HG02588 (cell line): Measurements from ENCODE around the gene CCT6B.

Experiments used
- ATAC-seq: cut with Tn5 transposase; IDR thresholded peaks from one replicate; pipeline ENCODE4 v1.9.1; 2021; ENCODE audit warnings: mild to moderate bottlenecking, moderate library complexity; ENCODE audit not compliant: unreplicated experiment

The CCT6B gene

DNA sequence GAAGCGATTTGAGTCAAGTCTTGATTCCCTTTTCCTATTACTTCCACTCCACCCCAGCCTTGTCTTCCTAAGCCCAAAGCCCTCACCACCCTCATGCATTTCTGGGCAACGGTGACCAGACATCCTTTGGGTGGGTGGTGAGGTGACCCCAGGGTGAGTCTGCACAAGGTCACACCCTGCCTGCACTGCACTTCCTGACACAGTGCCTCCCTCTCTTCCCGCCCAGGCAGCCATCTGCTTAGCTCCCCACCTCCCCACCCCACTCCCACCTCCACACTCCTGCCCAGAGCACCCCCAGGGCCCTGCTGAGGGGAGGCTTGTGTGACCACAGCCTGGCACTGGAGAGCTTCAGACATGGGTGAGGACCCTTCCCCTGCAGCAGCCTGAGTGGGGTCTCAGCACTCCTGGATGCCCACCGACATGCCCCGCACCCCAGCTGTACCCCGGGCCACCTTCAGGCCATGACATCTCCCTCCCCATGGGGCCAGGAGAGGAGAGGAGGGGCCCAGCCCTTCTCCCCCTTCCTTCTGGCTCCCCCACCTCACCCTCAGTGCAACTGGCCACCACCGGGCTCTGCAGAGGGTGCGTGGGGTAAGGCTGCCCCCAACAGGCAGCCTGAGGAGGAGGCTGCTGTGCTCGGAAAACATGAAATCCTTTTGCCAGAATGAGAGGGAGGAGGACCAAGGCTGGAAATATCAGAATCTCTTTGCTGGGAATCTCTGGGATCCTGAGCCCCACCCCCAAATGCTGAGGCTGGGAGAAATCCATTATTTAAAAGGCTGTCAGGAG, 68.6 kb downstream of the CCT6B start:
- ATAC-seq: no peak

DNA sequence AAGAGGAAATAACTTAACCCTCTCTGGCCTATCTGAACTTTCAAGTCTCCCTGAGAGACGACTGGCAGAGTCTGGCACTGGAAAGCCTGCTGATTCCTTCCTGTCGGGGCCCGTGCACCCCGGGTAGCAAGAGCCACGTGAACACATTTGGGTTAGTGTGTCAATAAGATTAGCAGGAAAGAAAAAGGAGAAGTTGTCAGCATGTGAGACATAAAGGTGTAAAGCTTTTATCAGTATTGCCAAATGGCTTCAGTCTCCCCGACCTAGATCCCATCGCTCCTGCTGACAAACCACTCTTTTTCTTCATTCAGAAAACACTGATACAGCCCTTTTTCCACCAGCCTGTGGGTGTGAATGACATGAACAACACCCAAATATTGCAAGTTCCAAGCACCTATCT, 74.4 kb downstream of the CCT6B start:
- no peak for ATAC-seq

DNA sequence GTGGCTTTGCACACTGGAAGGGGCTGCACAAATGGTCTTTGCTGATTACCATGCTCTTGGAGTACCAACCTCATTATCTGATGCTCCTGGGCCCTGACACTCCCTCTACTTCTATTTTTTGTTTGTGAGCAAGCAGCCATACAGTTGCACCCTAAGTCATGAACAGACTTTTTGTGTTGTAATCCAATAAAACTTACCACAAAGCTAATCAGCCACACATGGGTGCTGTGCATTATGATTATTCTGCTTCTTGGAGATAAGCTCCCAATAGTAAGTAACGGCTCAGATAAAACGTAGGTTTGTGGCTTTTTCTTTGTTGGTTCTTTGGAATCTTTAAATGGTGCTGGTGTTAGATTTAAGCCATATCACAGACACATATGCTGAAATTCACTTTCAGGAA, 76.2 kb downstream of the CCT6B start:
- ATAC-seq: no peak

DNA sequence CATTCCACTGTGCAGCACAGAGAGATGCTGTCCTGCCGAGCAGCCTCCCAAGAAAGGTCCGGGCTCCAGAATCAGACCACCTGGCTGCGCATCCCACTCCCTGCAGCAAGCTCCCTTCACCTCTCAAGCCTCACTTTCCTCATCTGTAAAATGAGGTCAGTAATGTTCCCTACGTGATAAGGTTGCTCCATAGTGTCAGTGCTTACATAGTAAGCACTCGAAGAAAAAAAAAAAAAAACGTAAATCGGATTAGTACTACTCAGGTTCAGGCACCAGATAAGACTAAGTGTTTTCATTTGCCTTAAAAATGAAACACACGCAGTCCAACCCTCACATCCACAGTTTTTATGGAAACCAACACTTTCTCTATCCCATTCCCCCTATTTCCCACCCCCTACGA, 76.7 kb downstream of the CCT6B start:
- ATAC-seq: no peak

DNA sequence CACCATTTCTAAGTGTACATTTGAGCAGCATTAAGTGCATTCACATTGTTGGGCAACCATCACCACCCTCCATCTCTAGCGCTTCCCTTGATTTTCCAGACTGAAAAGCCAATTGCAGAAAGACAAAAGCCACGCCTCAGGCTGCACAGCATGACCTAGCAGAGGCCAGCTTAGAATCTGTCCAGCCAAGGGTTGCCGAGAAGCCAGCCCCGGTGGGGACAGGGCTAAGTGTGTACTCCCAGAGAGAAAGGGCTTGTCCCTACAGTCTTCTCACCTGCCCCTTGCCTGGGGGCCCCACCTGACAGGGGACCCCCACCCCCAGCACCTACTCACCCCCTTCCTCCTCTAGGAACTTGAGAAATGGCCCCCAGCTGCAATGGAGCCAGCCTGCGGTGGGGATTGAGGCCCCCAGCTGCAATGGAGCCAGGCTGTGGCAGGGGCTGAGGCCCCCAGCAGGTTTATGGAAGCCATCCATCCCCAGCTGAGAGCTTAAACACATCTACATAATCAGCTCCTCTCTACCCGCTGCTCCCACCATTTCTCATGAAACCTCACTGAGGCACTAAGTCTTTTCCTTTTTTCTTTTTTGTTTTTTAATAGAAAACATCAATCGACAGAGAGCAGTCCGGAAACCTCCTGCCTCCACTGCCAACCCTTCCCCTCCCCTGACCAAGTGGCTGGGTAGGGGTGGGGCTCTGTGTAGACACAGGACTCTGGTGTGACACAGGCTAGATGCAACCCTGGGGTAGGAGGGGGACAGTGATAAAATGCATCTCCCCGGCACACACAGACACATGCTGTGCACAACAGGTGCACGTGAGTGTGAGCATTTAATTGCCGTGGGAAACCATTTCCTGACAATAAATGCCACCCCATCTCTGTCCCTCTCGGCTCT, 77.9 kb downstream of the CCT6B start:
- no peak for ATAC-seq

DNA sequence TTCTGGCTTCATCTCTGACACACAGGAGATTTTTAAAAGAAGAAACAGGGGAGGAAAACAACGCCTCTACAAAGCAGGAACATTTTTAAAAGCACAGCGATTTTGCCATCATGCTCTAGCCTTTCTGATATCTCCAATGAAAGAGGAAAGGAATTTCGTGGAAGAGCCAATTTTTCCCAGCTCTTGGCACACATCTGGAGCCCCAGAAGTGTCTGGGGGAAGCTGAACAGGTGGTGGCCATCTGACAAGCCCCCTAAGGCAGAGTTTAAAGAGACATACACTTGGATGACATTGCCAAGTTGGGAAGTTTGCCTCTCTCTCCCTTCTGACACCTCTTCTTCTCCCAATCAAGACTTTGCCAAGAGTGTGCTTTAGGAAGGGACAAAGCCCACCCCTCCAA, 82.1 kb downstream of the CCT6B start:
- ATAC-seq: no peak
